Caco-2 (cell line): ENCODE data around the gene CYP2B6. TPM values are rescaled to one million over a fixed set of nuclear protein-coding genes. Genes with fewer than 3 reads are reported as not detected.

Source experiments
- total RNA-seq: library from RNA; stranded (reverse); gene quantifications from 2 replicates; pipeline ENCODE4 v1.2.3, GENCODE V29; 2022

CYP2B6 gene
- total RNA-seq, 1 experiment from 2014 or later = 0.32 TPM

Other genes starting within 250 kb of the CYP2B6 start
- 28.0 and 29.2 TPM in 2 replicates for gene ACTMAP, start 240.8 kb upstream of the CYP2B6 start, total RNA-seq
- gene SNRPA, start 240.1 kb upstream of the CYP2B6 start, total RNA-seq = 133 and 134 TPM in 2 replicates
- gene MIA, start 215.8 kb upstream of the CYP2B6 start, total RNA-seq = 1.1 and 1.3 TPM in 2 replicates
- 19.9 and 21.5 TPM in 2 replicates for gene RAB4B, start 213.0 kb upstream of the CYP2B6 start, total RNA-seq
- gene EGLN2, start 192.1 kb upstream of the CYP2B6 start, total RNA-seq = 135 and 144 TPM in 2 replicates
- not detected in 2 replicates for gene CYP2A6, start 140.8 kb upstream of the CYP2B6 start, total RNA-seq
- gene CYP2A7, start 109.1 kb upstream of the CYP2B6 start, total RNA-seq = not detected in 2 replicates
- gene CYP2A13, start 97.2 kb downstream of the CYP2B6 start, total RNA-seq = not detected in 2 replicates
- gene CYP2F1, start 123.2 kb downstream of the CYP2B6 start, total RNA-seq = not detected in 2 replicates
- 56.0 and 63.0 TPM in 2 replicates for gene CYP2S1, start 201.9 kb downstream of the CYP2B6 start, total RNA-seq
- 1.2 and 1.6 TPM in 2 replicates for gene AXL, start 227.9 kb downstream of the CYP2B6 start, total RNA-seq